NT2/D1 (cell line): ENCODE data around the gene CEMIP.

Source experiments
- SUZ12 ChIP-seq: IDR thresholded peaks from 2 replicates; pipeline ENCODE4 v1.6.1; 2011; ENCODE audit not compliant: insufficient read length, insufficient read depth; ENCODE audit errors: extremely low read depth
- YY1 ChIP-seq: IDR thresholded peaks from 2 replicates; pipeline ENCODE4 v1.6.1; 2011; ENCODE audit not compliant: insufficient read length, insufficient read depth
- ZNF274 ChIP-seq: IDR thresholded peaks from 2 replicates; pipeline ENCODE4 v1.6.1; 2011; ENCODE audit warnings: mild to moderate bottlenecking, low read depth, low read length

- TF ChIP-seq YY1 (no peak), ZNF274 (no peak), SUZ12 (no peak)
Observed at GRCh38 chr15:80801891-80802680, 22.9 kb downstream of the CEMIP start.
